HepG2 (cell line): ENCODE data around the gene ELFN1.

ENCODE experiments used
- GATA4 ChIP-seq: sonication (generic); IDR thresholded peaks from 2 replicates; pipeline ENCODE4 v1.6.1; 2016; ENCODE audit warnings: antibody characterized with exemption, low read depth, borderline replicate concordance
- GATAD2A ChIP-seq: IDR thresholded peaks from 2 replicates; pipeline ENCODE4 v1.6.1; 2016
- HMGXB4 ChIP-seq, 2 experiments: sonication (generic) in 1 of 2; formaldehyde crosslinking in 1 of 2; IDR thresholded peaks; 2 replicates each; pipeline versions ENCODE4 v1.4.0 to v1.6.1; 2018 to 2020; ENCODE audit warnings: missing genetic modification reagents in 2 of 2, borderline replicate concordance in 1 of 2, low read depth in 1 of 2, mild to moderate bottlenecking in 1 of 2, missing biosample characterization in 1 of 2
- MAX ChIP-seq: IDR thresholded peaks from 2 replicates; pipeline ENCODE4 v1.6.1; 2012; ENCODE audit warnings: inconsistent platforms
- NCOA2 ChIP-seq: sonication (generic); formaldehyde crosslinking; IDR thresholded peaks from 2 replicates; pipeline ENCODE4 v1.8.0; 2022; ENCODE audit warnings: inconsistent platforms
- POLR2AphosphoS5 ChIP-seq: IDR thresholded peaks from 2 replicates; pipeline ENCODE4 v1.6.1; 2012; ENCODE audit warnings: low read depth, low read length
- STAG1 ChIP-seq: sonication (generic); formaldehyde crosslinking; IDR thresholded peaks from 2 replicates; pipeline ENCODE4 v1.4.0; 2020; ENCODE audit warnings: missing genetic modification reagents
- TCF12 ChIP-seq, 2 experiments: fragments of 450-650 bp in 1 of 2; sonication (generic) in 1 of 2; formaldehyde crosslinking in 1 of 2; IDR thresholded peaks; 2 replicates each; pipeline versions ENCODE4 v1.6.1 to v1.8.0; 2017 to 2022; ENCODE audit warnings: antibody characterized with exemption in 1 of 2, mild to moderate bottlenecking in 1 of 2, missing genetic modification reagents in 1 of 2, moderate library complexity in 1 of 2
- ZNF24 ChIP-seq: fragments of 450-650 bp; IDR thresholded peaks from 2 replicates; pipeline ENCODE4 v1.6.1; 2017; ENCODE audit warnings: antibody characterized with exemption, mild to moderate bottlenecking
- ZNF296 ChIP-seq: sonication (generic); formaldehyde crosslinking; conservative IDR thresholded peaks from 2 replicates; pipeline ENCODE4 v1.5.0; 2020; ENCODE audit warnings: mild to moderate bottlenecking, missing genetic modification reagents
- ZNF362 ChIP-seq: sonication (generic); formaldehyde crosslinking; IDR thresholded peaks from 2 replicates; pipeline ENCODE4 v1.4.0; 2020; ENCODE audit warnings: missing genetic modification reagents, mild to moderate bottlenecking, borderline replicate concordance
- ZNF432 ChIP-seq: sonication (generic); formaldehyde crosslinking; IDR thresholded peaks from 2 replicates; pipeline ENCODE4 v1.5.0; 2020; ENCODE audit warnings: missing genetic modification reagents, mild to moderate bottlenecking, borderline replicate concordance
- ZNF7 ChIP-seq: IDR thresholded peaks from 2 replicates; pipeline ENCODE4 v1.6.1; 2016; ENCODE audit warnings: missing biosample characterization, missing genetic modification reagents
- TF ChIP-seq, protein P1 (sequence below): sonication (generic); formaldehyde crosslinking; IDR thresholded peaks from 2 replicates; pipeline ENCODE4 v1.8.1; 2022; ENCODE audit warnings: mild to moderate bottlenecking, missing genetic modification reagents

GRCh38 chr7:1620835-1621234 is 49.2 kb upstream of the ELFN1 start:
- no peak for TF ChIP-seq GATAD2A (CRISPR knock-in tag)
- no peak for TF ChIP-seq GATA4
- no peak for TF ChIP-seq ZNF7 (CRISPR knock-in tag)
- no peak for TF ChIP-seq ZNF296
- no peak for TF ChIP-seq TCF12 (IDR thresholded peaks at IDR 0.05)
- no peak for TF ChIP-seq TCF12 (CRISPR knock-in tag; IDR thresholded peaks at IDR 0.05)
- TF ChIP-seq, protein P1, sequence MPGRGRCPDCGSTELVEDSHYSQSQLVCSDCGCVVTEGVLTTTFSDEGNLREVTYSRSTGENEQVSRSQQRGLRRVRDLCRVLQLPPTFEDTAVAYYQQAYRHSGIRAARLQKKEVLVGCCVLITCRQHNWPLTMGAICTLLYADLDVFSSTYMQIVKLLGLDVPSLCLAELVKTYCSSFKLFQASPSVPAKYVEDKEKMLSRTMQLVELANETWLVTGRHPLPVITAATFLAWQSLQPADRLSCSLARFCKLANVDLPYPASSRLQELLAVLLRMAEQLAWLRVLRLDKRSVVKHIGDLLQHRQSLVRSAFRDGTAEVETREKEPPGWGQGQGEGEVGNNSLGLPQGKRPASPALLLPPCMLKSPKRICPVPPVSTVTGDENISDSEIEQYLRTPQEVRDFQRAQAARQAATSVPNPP (CRISPR knock-in tag) = no peak
- TF ChIP-seq ZNF432 = no peak
- TF ChIP-seq HMGXB4 (CRISPR knock-in tag; IDR thresholded peaks at IDR 0.05; ENCODE audit: borderline replicate concordance in 1 of 2, low read depth in 1 of 2) = no peak
- no peak for TF ChIP-seq NCOA2 (CRISPR knock-in tag)
- TF ChIP-seq POLR2AphosphoS5 = no peak
- TF ChIP-seq ZNF24 = no peak
- TF ChIP-seq ZNF362 (CRISPR knock-in tag) = no peak
- no peak for TF ChIP-seq STAG1 (CRISPR knock-in tag)
- no peak for TF ChIP-seq MAX
